ENCODE results near the gene UBE2V1. TPM values are rescaled to one million over a fixed set of nuclear protein-coding genes. Genes with fewer than 3 reads are reported as not detected.

The UBE2V1 gene
- total and polyA plus RNA-seq, 2 donors (not counting 3 experiments of a cell fraction or from before 2014, with no cell fraction given), result 145 to 156 TPM

DNA sequence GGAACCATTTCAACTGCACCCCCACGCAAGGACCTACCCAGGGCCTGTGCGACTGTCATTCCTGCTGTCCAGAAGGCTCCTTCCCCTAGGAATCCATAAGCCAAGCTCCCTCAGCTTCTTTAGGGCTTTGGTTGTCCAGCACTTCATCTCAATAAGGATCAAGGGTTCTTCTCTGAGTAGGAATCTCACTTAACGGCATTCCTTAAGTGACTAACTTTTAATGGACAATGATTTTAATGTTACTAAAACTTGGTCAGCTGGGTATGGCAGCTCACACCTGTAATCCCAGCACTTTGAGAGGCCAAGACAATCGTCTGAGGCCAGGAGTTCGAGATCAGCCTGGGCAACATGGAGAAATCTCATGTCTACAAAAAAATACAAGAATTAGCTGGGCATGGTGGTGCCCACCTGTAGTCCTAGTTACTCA is 13.4 kb downstream of the UBE2V1 start:
- ChIA-PET CTCF (interaction anchor here (1.5 to 4.2 kb wide), 3 partner anchors 14 to 29 kb away, joined by 3 to 20 read pairs (median 18); no protein-coding TSS in a partner anchor), POLR2A (no interaction called here)
- Histone ChIP-seq H3K36me3 (ENCODE audit: control insufficient read depth in 2 of 2, extremely low read depth in 1 of 2, insufficient read depth in 2 of 2, low read length in 2 of 2) (peaks cover 2 to 15% of the 10 kb centered on the region in 2 experiments), H4K20me1 (replicated peaks; ENCODE audit: control insufficient read depth, extremely low read depth, insufficient read depth, low read length) (peaks cover 5% of the 10 kb centered on the region), H3K4me1 (ENCODE audit: control insufficient read depth, extremely low read depth, insufficient read depth, low read length) (peaks cover 17% of the 10 kb centered on the region), H3K9ac (replicated peaks; ENCODE audit: extremely low read depth, insufficient read depth, low read length) (no peak overlapping the region), H3K4me3 (replicated peaks in 1 of 3; ENCODE audit: insufficient read depth in 1 of 3, low read depth in 1 of 3, low read length in 3 of 3) (no peak overlapping the region), H3K79me2 (ENCODE audit: control insufficient read depth, insufficient read depth, low read length) (peaks cover 95% of the 10 kb centered on the region), H3K4me2 (ENCODE audit: insufficient read depth, low read length) (no peak overlapping the region), H3K27ac (ENCODE audit: insufficient read depth, low read depth, low read length) (no peak overlapping the region), H3K9me1 (replicated peaks; ENCODE audit: control insufficient read depth, extremely low read depth, insufficient read depth, low read length) (peaks cover 2% of the 10 kb centered on the region), H3K9me3 (replicated peaks; ENCODE audit: control insufficient read depth, insufficient read depth, low read length) (no peaks in the 10 kb centered on the region), H2AFZ (ENCODE audit: low read depth, low read length) (no peak overlapping the region), H3K27me3 (ENCODE audit: control insufficient read depth in 2 of 2, insufficient read depth in 2 of 2, low read length in 2 of 2) (no peaks in the 10 kb centered on the region)
- intact Hi-C loops (cut with micrococcal nuclease), result no loop called here
- no peak for FAIRE-seq
- no peak for TF ChIP-seq JUN (IDR thresholded peaks at IDR 0.05; ENCODE audit: borderline replicate concordance, insufficient read depth, insufficient read length, low read depth)
- TF ChIP-seq FOS (IDR thresholded peaks at IDR 0.05; ENCODE audit: borderline replicate concordance, insufficient read depth, low read length), result no peak
- no peak for TF ChIP-seq EZH2 (IDR thresholded peaks at IDR 0.05; ENCODE audit: borderline replicate concordance, low read depth, low read length, severe bottlenecking)
- TF ChIP-seq, protein P1, sequence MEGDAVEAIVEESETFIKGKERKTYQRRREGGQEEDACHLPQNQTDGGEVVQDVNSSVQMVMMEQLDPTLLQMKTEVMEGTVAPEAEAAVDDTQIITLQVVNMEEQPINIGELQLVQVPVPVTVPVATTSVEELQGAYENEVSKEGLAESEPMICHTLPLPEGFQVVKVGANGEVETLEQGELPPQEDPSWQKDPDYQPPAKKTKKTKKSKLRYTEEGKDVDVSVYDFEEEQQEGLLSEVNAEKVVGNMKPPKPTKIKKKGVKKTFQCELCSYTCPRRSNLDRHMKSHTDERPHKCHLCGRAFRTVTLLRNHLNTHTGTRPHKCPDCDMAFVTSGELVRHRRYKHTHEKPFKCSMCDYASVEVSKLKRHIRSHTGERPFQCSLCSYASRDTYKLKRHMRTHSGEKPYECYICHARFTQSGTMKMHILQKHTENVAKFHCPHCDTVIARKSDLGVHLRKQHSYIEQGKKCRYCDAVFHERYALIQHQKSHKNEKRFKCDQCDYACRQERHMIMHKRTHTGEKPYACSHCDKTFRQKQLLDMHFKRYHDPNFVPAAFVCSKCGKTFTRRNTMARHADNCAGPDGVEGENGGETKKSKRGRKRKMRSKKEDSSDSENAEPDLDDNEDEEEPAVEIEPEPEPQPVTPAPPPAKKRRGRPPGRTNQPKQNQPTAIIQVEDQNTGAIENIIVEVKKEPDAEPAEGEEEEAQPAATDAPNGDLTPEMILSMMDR (IDR thresholded peaks at IDR 0.05; ENCODE audit: extremely low read depth in 1 of 2, insufficient read depth in 1 of 2, low read depth in 1 of 2, low read length in 2 of 2), result no peak
- TF ChIP-seq POLR2A (IDR thresholded peaks at IDR 0.05; ENCODE audit: low read depth, low read length), result no peak
- TF ChIP-seq, protein P2, sequence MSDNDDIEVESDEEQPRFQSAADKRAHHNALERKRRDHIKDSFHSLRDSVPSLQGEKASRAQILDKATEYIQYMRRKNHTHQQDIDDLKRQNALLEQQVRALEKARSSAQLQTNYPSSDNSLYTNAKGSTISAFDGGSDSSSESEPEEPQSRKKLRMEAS (IDR thresholded peaks at IDR 0.05; ENCODE audit: insufficient read depth, insufficient read length), result no peak
- TF ChIP-seq GATA2 (IDR thresholded peaks at IDR 0.05; ENCODE audit: insufficient read depth, insufficient read length, low read depth, low read length), result no peak
- no peak for TF ChIP-seq POLR2AphosphoS5 (IDR thresholded peaks at IDR 0.05; ENCODE audit: insufficient read depth, low read depth, low read length)
- no peak for TF ChIP-seq MYC (IDR thresholded peaks at IDR 0.05; ENCODE audit: low read depth, low read length)
- DNase-seq (ENCODE audit: low read depth, low spot score), result no peak
- dilution Hi-C loops (cut with MboI; ENCODE audit: extremely low pct_ligation_motif_present, low sequenced_read_pairs), result no loop called here
- no TSS peak for BruUV-seq (replicated peaks)

Data from endothelial cell of umbilical vein (primary cell).